ENCODE results near the gene INSIG1.

Gene INSIG1

GRCh38 chr7:155357573-155358041 is 59.9 kb downstream of the INSIG1 start:
- no peak overlapping the region for H3K27ac Mint-ChIP-seq (ENCODE audit: low read depth)
- ATAC-seq (replicated peaks; ENCODE audit: extremely low read depth, poor library complexity, severe bottlenecking) (no peak), DNase-seq (ENCODE audit: low spot score in 2 of 2) (no peak)
- no peaks in the 10 kb centered on the region for H3K9me3 Mint-ChIP-seq
- H3K27me3 Mint-ChIP-seq: peaks cover 57% of the 10 kb centered on the region
- no peaks in the 10 kb centered on the region for H3K4me1 Mint-ChIP-seq
- H3K4me3 Mint-ChIP-seq: no peak overlapping the region
- no peaks in the 10 kb centered on the region for H3K36me3 Mint-ChIP-seq (ENCODE audit: insufficient read depth)

DNA sequence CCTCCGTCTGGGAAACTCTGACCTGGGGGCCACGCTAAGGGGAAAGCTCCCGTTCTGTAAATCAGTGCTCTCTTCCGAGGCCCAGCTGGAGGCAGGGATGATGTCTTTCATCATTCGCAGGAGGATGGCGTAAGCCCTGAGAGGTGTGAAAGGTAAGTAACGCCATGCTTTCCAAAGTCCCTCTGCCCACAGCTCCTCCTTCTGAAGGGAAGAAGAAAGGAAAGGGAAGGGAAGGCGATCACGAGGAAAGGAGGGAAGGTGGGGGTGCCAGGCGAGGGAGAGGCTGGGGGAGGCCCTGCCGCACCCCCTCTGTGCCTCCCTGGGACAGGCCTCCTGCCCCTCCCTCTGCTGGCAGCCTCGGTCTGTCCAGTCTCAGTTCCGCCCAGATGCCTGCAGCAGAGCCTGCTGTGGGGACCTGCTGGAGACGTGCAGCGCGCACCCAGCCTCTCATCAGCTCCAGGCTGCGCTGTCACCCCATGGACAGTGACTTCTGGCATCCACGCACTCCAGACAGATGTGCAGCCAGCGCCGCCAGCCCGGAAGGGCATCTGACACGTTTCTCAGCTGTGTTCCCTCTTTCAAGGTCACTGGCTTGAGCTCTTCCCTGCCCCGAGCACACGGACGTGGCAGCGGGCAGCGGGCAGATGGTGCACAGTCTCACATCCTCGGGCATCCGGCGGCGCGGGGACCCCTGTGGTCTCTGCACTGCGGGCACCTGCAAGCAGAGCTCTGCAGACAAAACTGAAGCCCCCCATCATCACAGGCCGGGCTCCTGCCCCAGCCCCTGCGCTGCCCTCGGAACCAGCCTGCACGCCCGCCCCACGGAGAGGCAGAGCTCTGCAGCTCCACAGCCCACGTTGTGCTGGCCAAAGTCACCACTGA is 60.6 kb downstream of the INSIG1 start:
- Mint-ChIP-seq H3K36me3 (ENCODE audit: insufficient read depth) (peaks cover 2% of the 10 kb centered on the region), H3K4me3 (no peak overlapping the region), H3K27me3 (peaks cover 64% of the 10 kb centered on the region), H3K9me3 (no peaks in the 10 kb centered on the region), H3K27ac (ENCODE audit: low read depth) (no peak overlapping the region), H3K4me1 (no peaks in the 10 kb centered on the region)
- DNase-seq (ENCODE audit: low spot score in 2 of 2): no peak
- ATAC-seq (replicated peaks; ENCODE audit: extremely low read depth, poor library complexity, severe bottlenecking): no peak

DNA sequence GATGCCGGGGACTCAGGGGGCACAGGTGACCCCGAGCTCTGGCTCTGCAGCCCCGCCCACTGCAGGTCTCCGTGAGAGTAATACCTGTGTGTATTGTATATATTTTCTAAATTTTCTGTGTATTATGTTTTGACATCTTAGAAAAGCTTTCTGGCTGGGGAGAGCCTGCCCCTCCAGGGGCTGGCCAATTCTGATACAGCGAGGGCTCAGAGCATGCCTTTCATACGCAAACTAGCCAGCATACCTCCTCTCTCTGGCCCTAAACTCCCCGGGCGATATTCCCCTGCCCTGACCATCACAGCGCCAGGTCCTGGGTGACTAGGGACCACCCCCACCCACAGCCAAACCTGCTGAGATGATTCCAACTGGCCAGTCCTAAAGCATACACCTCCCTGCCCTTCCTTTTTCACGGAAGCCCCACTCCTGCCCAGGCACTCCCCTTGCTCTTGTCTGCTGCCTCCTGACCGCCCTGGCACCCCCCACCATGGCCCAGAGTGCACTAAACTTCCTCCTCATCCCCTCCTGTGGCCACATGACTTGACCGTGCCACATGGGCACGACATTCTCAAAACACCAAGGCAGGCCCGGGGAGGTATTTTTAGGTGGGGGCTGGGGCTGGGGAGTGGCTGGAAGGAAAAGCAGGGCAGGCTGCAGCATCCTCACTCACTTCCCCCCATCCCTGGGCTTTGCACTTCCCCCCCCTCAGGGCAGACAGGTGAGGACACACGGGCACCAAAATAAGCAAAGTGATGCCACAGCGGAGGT is 61.5 kb downstream of the INSIG1 start:
- H3K4me1 Mint-ChIP-seq: no peaks in the 10 kb centered on the region
- peaks cover 2% of the 10 kb centered on the region for H3K36me3 Mint-ChIP-seq (ENCODE audit: insufficient read depth)
- ATAC-seq (replicated peaks; ENCODE audit: extremely low read depth, poor library complexity, severe bottlenecking): no peak
- no peaks in the 10 kb centered on the region for H3K9me3 Mint-ChIP-seq
- no peak overlapping the region for H3K27ac Mint-ChIP-seq (ENCODE audit: low read depth)
- H3K27me3 Mint-ChIP-seq: peaks cover 72% of the 10 kb centered on the region
- no peak overlapping the region for H3K4me3 Mint-ChIP-seq
- no peak for DNase-seq (ENCODE audit: low spot score in 2 of 2)

All from central memory CD8-positive, alpha-beta T cell (primary cell).